Measurements from ENCODE around the gene FADD.

Gene FADD

DNA sequence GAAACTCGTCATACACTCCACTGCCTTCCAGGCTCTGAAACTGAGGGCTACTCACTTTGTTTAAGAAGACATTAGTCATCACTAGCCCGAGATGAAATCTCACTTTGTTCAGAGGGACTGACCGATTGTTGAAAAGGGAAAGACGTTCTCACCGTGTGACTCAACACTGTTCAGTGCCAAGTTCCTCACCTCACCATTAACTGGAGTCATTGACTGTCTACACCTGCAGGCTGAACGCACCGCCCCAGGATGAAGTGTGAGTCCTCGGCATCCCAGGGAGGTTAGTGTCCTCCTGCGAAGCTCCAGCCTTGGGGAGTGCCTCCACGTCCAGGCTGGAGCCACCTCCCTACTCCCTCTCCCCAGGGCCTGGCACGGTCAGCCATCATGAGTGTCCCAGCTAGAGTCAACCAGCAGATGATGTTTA, 30.4 kb downstream of the FADD start:
- no peak overlapping the region for H3K4me3 ChIP-seq (ENCODE audit: insufficient read depth, low read depth, low read length)
- H3K27ac ChIP-seq (ENCODE audit: insufficient read depth, low read depth, low read length, poor library complexity, severe bottlenecking), result no peak overlapping the region
- H3K9me3 ChIP-seq (ENCODE audit: control insufficient read depth, low read length), result no peaks in the 10 kb centered on the region
- WGBS, 2 experiments, result 87 to 92% methylated on average over 11 of the region's 11 CpGs
- no peaks in the 10 kb centered on the region for H3K36me3 ChIP-seq (ENCODE audit: control insufficient read depth, insufficient read depth, low read length)
- no peaks in the 10 kb centered on the region for H3K27me3 ChIP-seq (ENCODE audit: control insufficient read depth, insufficient read depth, low read length, poor library complexity, severe bottlenecking)
- no peaks in the 10 kb centered on the region for H3K4me1 ChIP-seq (ENCODE audit: control insufficient read depth, insufficient read depth, low read length)

DNA sequence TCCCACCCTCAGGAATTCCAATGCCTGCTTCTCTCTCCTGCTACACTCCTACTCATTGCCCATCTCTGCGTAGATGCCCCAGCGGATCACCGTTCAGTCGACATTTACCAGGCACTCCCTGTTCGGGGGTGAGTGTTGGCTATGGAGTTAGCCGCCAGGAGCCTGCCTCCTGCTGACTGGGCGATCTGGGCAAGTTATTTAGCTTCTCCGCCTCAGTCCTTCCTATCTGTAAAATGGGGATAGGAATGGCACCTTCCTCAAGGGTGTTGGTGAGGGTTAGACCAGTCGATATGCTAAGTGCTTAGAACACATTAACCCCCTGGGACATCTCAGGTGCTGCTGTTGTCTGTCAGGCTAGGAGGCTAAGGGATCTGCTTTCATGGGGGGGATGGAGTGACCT, 30.9 kb downstream of the FADD start:
- 93 to 94% methylated on average over 9 of the region's 9 CpGs for WGBS, 2 experiments
- Histone ChIP-seq H3K9me3 (ENCODE audit: control insufficient read depth, low read length) (no peaks in the 10 kb centered on the region), H3K4me3 (ENCODE audit: insufficient read depth, low read depth, low read length) (no peak overlapping the region), H3K4me1 (ENCODE audit: control insufficient read depth, insufficient read depth, low read length) (no peaks in the 10 kb centered on the region), H3K27ac (ENCODE audit: insufficient read depth, low read depth, low read length, poor library complexity, severe bottlenecking) (no peak overlapping the region), H3K36me3 (ENCODE audit: control insufficient read depth, insufficient read depth, low read length) (no peaks in the 10 kb centered on the region), H3K27me3 (ENCODE audit: control insufficient read depth, insufficient read depth, low read length, poor library complexity, severe bottlenecking) (no peaks in the 10 kb centered on the region)

DNA sequence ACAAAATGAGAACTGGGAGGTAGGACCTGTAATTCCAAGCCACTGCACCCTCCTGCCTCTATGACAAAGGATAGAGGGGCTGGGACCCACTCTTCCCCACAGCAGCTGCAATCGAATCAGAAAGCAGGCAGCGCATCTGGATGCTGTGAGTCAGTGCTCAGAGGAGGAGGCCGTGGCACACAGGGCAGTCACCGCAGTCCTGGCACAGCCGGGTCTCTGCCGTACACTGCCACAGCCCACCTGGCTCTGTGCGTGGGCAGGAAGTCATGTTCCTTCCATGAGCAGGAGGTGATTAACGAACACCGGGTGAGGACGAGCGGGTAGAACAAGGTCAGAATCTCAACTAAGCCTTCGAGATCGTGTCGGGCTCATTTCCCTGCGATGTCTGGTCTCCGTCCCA, 37.2 kb downstream of the FADD start:
- Histone ChIP-seq H3K27ac (ENCODE audit: insufficient read depth, low read depth, low read length, poor library complexity, severe bottlenecking) (no peak overlapping the region), H3K27me3 (ENCODE audit: control insufficient read depth, insufficient read depth, low read length, poor library complexity, severe bottlenecking) (no peaks in the 10 kb centered on the region), H3K36me3 (ENCODE audit: control insufficient read depth, insufficient read depth, low read length) (no peaks in the 10 kb centered on the region), H3K4me1 (ENCODE audit: control insufficient read depth, insufficient read depth, low read length) (no peaks in the 10 kb centered on the region), H3K9me3 (ENCODE audit: control insufficient read depth, low read length) (no peaks in the 10 kb centered on the region), H3K4me3 (ENCODE audit: insufficient read depth, low read depth, low read length) (no peak overlapping the region)
- 91 to 93% methylated on average over 16 of the region's 16 CpGs for WGBS, 2 experiments

DNA sequence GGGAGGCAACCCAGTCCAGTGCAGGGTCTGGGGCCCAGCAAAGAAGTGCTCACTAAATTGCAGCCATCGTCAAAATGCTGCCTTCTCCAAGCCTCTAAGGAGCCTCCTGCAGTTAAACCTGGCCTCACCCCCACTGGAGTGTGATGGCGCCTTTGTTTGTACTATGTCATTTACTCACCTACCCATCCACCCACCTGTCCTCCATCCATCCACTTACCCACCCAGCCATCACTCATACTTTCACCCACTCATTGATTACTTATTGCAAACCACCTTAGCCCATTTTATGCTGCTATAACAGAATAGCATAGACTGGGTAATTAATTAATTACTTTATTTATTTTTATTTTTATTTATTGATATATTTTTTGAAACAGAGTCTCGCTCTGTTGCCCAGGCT, 38.6 kb downstream of the FADD start:
- H3K4me3 ChIP-seq (ENCODE audit: insufficient read depth, low read depth, low read length), result no peak overlapping the region
- WGBS, 2 experiments, result 90 to 94% methylated on average over 3 of the region's 3 CpGs
- H3K36me3 ChIP-seq (ENCODE audit: control insufficient read depth, insufficient read depth, low read length), result no peaks in the 10 kb centered on the region
- H3K9me3 ChIP-seq (ENCODE audit: control insufficient read depth, low read length), result no peaks in the 10 kb centered on the region
- H3K4me1 ChIP-seq (ENCODE audit: control insufficient read depth, insufficient read depth, low read length), result no peaks in the 10 kb centered on the region
- no peak overlapping the region for H3K27ac ChIP-seq (ENCODE audit: insufficient read depth, low read depth, low read length, poor library complexity, severe bottlenecking)
- no peaks in the 10 kb centered on the region for H3K27me3 ChIP-seq (ENCODE audit: control insufficient read depth, insufficient read depth, low read length, poor library complexity, severe bottlenecking)

DNA sequence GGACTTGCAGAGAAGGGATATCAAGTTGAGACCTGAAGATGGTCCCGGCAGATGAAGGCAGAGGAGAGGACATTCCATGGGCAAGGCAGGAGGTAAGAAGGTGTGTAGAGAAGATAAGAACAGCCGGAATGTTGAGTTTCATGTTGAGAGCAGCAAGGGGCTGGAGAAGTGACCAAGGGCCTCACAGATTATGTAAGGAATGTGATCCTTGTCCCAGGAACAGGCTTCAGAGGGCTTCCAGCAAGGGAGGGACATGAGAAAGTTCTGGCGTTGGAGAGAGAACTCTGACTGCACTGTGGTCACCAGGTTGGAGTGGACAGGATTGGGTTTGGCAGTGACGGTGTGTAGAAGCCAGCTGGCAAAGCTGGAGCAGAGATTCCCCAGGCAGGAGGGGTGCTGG, 39.8 kb downstream of the FADD start:
- Histone ChIP-seq H3K27me3 (ENCODE audit: control insufficient read depth, insufficient read depth, low read length, poor library complexity, severe bottlenecking) (no peaks in the 10 kb centered on the region), H3K4me1 (ENCODE audit: control insufficient read depth, insufficient read depth, low read length) (no peaks in the 10 kb centered on the region), H3K4me3 (ENCODE audit: insufficient read depth, low read depth, low read length) (no peak overlapping the region), H3K36me3 (ENCODE audit: control insufficient read depth, insufficient read depth, low read length) (no peaks in the 10 kb centered on the region), H3K9me3 (ENCODE audit: control insufficient read depth, low read length) (no peaks in the 10 kb centered on the region), H3K27ac (ENCODE audit: insufficient read depth, low read depth, low read length, poor library complexity, severe bottlenecking) (no peak overlapping the region)
- 96% methylated on average over 4 of the region's 4 CpGs for WGBS, 2 experiments

DNA sequence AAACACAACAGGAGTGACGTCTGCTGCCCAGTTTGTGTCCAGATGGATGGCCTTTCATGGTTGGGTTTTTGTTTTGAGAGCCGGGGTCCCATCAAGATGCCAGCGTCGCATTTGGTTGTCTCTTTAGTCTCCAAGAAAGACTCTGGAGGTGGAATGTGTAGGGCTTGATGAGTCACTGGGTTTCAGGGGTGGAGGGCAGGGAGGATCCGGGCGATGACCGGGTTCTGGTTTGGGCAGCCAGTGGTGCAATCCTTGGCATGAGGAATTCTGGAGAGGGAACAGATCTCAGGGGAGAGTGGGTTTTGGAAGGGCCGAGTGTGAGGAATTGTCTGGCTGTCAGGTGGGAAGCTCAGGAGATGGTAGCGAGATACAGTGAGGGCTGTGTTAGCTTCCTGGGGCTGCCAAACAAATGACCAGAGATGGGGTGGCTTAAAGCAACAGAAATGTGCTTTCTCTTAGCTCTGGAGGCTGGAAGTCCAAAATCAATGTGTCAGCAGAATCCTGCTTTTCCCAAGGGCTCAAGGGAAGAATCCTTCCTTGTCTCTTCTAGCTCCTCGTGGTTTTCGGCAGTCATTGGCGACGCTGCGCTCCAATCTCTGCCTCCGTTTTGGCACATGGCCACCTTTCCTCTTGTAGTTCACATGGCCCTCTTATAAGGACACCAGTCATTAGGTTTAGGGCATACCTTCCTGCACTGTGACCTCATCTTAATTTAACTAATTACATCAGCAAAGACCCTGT, 41.0 kb downstream of the FADD start:
- H3K27ac ChIP-seq (ENCODE audit: insufficient read depth, low read depth, low read length, poor library complexity, severe bottlenecking), result no peak overlapping the region
- H3K36me3 ChIP-seq (ENCODE audit: control insufficient read depth, insufficient read depth, low read length), result no peaks in the 10 kb centered on the region
- WGBS, 2 experiments, result 95 to 96% methylated on average over 15 of the region's 15 CpGs
- H3K27me3 ChIP-seq (ENCODE audit: control insufficient read depth, insufficient read depth, low read length, poor library complexity, severe bottlenecking), result no peaks in the 10 kb centered on the region
- no peak overlapping the region for H3K4me3 ChIP-seq (ENCODE audit: insufficient read depth, low read depth, low read length)
- no peaks in the 10 kb centered on the region for H3K9me3 ChIP-seq (ENCODE audit: control insufficient read depth, low read length)
- no peaks in the 10 kb centered on the region for H3K4me1 ChIP-seq (ENCODE audit: control insufficient read depth, insufficient read depth, low read length)

DNA sequence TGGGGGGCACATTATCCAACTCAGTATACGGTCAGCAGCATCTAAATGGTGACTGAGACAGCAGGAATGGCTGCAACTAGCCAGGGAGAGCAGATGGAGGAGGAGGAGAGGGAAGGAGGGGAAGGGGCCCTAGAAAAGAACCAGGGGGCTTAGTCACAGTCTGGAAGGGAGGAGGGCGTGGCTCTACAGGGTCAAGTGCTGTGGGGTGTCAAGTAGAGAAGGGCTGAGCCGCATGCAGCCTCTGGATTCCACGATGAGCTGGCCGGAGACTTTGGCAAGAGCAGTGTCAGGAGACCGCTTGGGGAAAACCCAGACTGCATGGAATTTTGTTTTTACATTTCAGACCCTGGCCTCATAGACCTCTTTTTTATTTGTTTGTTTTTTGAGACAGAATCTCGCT, 41.6 kb downstream of the FADD start:
- Histone ChIP-seq H3K27ac (ENCODE audit: insufficient read depth, low read depth, low read length, poor library complexity, severe bottlenecking) (no peak overlapping the region), H3K27me3 (ENCODE audit: control insufficient read depth, insufficient read depth, low read length, poor library complexity, severe bottlenecking) (no peaks in the 10 kb centered on the region), H3K4me1 (ENCODE audit: control insufficient read depth, insufficient read depth, low read length) (no peaks in the 10 kb centered on the region), H3K36me3 (ENCODE audit: control insufficient read depth, insufficient read depth, low read length) (no peaks in the 10 kb centered on the region), H3K9me3 (ENCODE audit: control insufficient read depth, low read length) (no peaks in the 10 kb centered on the region), H3K4me3 (ENCODE audit: insufficient read depth, low read depth, low read length) (no peak overlapping the region)
- 87 to 93% methylated on average over 7 of the region's 7 CpGs for WGBS, 2 experiments

DNA sequence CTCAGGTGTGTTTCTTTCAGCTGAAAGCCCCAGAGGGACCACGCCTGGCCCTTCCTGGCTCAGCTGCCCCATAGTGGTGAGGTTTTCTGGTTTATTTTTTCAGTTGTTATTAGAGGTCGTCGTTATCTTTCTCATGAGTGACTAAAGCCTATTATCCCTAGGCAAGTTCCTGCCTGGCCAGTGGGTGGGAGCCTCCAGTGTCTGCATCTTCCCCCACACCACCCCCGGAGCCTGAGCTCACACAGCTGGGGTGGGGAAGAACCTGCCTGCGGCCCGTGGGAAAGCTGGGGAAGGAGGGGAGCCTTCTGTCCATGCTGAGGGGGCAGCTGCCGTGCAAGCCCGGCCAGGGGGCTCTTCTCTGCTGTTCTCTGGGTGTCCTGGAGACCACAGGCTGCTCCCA, 43.1 kb downstream of the FADD start:
- no peaks in the 10 kb centered on the region for H3K27me3 ChIP-seq (ENCODE audit: control insufficient read depth, insufficient read depth, low read length, poor library complexity, severe bottlenecking)
- no peak overlapping the region for H3K4me3 ChIP-seq (ENCODE audit: insufficient read depth, low read depth, low read length)
- no peaks in the 10 kb centered on the region for H3K9me3 ChIP-seq (ENCODE audit: control insufficient read depth, low read length)
- H3K27ac ChIP-seq (ENCODE audit: insufficient read depth, low read depth, low read length, poor library complexity, severe bottlenecking), result no peak overlapping the region
- WGBS, 2 experiments, result 87 to 88% methylated on average over 8 of the region's 8 CpGs
- H3K36me3 ChIP-seq (ENCODE audit: control insufficient read depth, insufficient read depth, low read length), result no peaks in the 10 kb centered on the region
- no peaks in the 10 kb centered on the region for H3K4me1 ChIP-seq (ENCODE audit: control insufficient read depth, insufficient read depth, low read length)

DNA sequence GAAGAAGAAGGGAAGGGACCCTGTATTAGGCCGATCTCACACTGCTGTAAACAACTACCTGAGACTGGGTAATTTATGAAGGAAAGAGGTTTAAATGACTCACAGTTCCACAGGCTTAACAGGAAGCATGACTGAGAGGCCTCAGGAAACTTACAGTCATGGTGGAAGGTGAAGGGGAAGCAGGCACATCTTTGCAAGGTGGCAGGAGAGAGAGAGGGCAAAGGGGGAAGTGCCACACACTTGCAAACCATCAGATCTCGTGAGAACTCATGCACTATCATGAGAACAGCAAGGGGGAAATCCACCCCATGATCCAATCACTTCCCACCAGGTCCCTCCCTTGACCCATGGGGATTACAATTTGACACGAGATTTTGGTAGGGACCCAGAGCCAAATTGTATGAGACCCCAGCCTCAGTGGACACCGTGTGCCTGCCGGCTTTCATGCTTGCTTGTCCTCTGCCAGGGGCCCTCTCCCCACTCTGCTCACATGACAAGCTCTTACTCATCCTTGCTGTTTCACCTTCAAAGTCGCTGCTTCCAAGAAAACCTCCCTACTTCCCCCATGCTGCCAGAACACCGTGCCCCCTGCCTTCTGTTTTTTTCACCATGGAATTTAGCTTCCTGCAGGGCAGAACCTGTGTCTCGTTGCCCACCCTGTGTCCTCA, 44.1 kb downstream of the FADD start:
- Histone ChIP-seq H3K9me3 (ENCODE audit: control insufficient read depth, low read length) (no peaks in the 10 kb centered on the region), H3K27ac (ENCODE audit: insufficient read depth, low read depth, low read length, poor library complexity, severe bottlenecking) (no peak overlapping the region)
- WGBS, 2 experiments, result 69 to 70% methylated on average over 8 of the region's 8 CpGs

DNA sequence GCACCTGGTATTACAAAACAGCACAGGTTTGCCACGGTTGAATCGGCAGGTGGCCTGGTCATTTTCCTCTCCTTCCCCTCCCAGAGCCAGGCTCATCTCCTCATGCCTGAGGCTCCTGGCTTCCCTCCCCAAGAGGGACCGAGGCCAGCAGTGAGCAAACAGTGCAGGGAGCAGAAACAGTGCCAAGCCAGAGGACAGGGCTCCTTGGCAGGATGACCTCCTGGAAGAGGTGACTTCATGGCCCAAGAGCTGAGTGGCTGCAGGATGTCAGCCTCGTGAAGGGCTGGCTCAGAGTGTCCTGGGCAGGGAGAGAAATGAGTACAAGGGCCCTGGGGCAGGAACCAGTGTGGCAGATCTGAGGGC, 44.6 kb downstream of the FADD start:
- H3K27me3 ChIP-seq (ENCODE audit: control insufficient read depth, insufficient read depth, low read length, poor library complexity, severe bottlenecking), result no peaks in the 10 kb centered on the region
- H3K4me1 ChIP-seq (ENCODE audit: control insufficient read depth, insufficient read depth, low read length), result no peaks in the 10 kb centered on the region
- no peak overlapping the region for H3K27ac ChIP-seq (ENCODE audit: insufficient read depth, low read depth, low read length, poor library complexity, severe bottlenecking)
- no peaks in the 10 kb centered on the region for H3K36me3 ChIP-seq (ENCODE audit: control insufficient read depth, insufficient read depth, low read length)
- WGBS, 2 experiments, result 60 to 64% methylated on average over 4 of the region's 4 CpGs
- H3K9me3 ChIP-seq (ENCODE audit: control insufficient read depth, low read length), result no peaks in the 10 kb centered on the region
- no peak overlapping the region for H3K4me3 ChIP-seq (ENCODE audit: insufficient read depth, low read depth, low read length)

More for the DNA sequence above, 44.1 kb downstream of the FADD start:
- no peak overlapping the region for H3K4me3 ChIP-seq (ENCODE audit: insufficient read depth, low read depth, low read length)
- H3K27me3 ChIP-seq (ENCODE audit: control insufficient read depth, insufficient read depth, low read length, poor library complexity, severe bottlenecking), result no peaks in the 10 kb centered on the region
- H3K36me3 ChIP-seq (ENCODE audit: control insufficient read depth, insufficient read depth, low read length), result no peaks in the 10 kb centered on the region
- no peaks in the 10 kb centered on the region for H3K4me1 ChIP-seq (ENCODE audit: control insufficient read depth, insufficient read depth, low read length)
